NT2/D1 (cell line): Measurements from ENCODE around the gene CYP4F11.

Source experiments
- SUZ12 ChIP-seq: IDR thresholded peaks from 2 replicates; pipeline ENCODE4 v1.6.1; 2011; ENCODE audit not compliant: insufficient read length, insufficient read depth; ENCODE audit errors: extremely low read depth
- YY1 ChIP-seq: IDR thresholded peaks from 2 replicates; pipeline ENCODE4 v1.6.1; 2011; ENCODE audit not compliant: insufficient read length, insufficient read depth
- ZNF274 ChIP-seq: IDR thresholded peaks from 2 replicates; pipeline ENCODE4 v1.6.1; 2011; ENCODE audit warnings: mild to moderate bottlenecking, low read depth, low read length

DNA sequence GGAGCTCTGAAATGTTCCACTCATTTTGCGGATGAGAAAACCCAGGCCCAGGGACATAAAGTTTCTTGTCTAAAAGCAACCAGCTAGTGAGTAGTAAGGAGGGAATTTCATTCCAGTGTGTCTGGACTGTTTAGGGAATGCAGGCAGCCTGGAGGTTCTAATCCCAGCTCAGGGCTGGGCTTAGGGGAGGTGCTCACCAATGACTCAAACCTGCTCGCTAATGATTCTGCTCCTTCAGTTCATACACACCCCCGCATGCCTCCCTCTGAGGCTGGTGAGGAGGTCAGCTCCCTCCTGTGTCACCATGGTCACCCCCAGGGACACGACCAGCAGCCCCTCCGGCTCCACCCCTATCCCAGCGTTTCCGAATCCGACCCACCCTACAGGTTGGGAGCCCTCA, 71.1 kb downstream of the CYP4F11 start:
- TF ChIP-seq YY1 (no peak), SUZ12 (no peak), ZNF274 (no peak)
